HepG2 (cell line): Measurements from ENCODE around the gene B3GALNT2. TPM values are rescaled to one million over a fixed set of nuclear protein-coding genes. Genes with fewer than 3 reads are reported as not detected.

Source experiments
- AFF4 ChIP-seq: sonication (generic); formaldehyde crosslinking; IDR thresholded peaks from 2 replicates; pipeline ENCODE4 v1.4.0; 2020; ENCODE audit warnings: missing genetic modification reagents
- HDAC1 ChIP-seq: sonication (generic); formaldehyde crosslinking; IDR thresholded peaks from 2 replicates; pipeline ENCODE4 v1.5.1; 2020; ENCODE audit warnings: mild to moderate bottlenecking, missing genetic modification reagents
- HMG20B ChIP-seq: conservative IDR thresholded peaks from 2 replicates; pipeline ENCODE4 v1.6.1; 2016; ENCODE audit warnings: missing genetic modification reagents, missing compliant biosample characterization
- HOXA5 ChIP-seq: sonication (generic); formaldehyde crosslinking; IDR thresholded peaks from 2 replicates; pipeline ENCODE4 v1.4.0; 2020; ENCODE audit warnings: missing genetic modification reagents
- MBD4 ChIP-seq: IDR thresholded peaks from 2 replicates; pipeline ENCODE4 v1.6.1; 2012; ENCODE audit warnings: low read length, inconsistent platforms, borderline replicate concordance
- NFE2L1 ChIP-seq: sonication (generic); formaldehyde crosslinking; IDR thresholded peaks from 2 replicates; pipeline ENCODE4 v1.4.0; 2020; ENCODE audit warnings: missing genetic modification reagents, mild to moderate bottlenecking, borderline replicate concordance
- PITX1 ChIP-seq: sonication (generic); formaldehyde crosslinking; IDR thresholded peaks from 2 replicates; pipeline ENCODE4 v1.5.1; 2020; ENCODE audit warnings: mild to moderate bottlenecking, missing genetic modification reagents
- SALL1 ChIP-seq: sonication (generic); formaldehyde crosslinking; IDR thresholded peaks from 2 replicates; pipeline ENCODE4 v1.8.0; 2022; ENCODE audit warnings: mild to moderate bottlenecking, missing genetic modification reagents
- TBX2 ChIP-seq: sonication (generic); formaldehyde crosslinking; IDR thresholded peaks from 2 replicates; pipeline ENCODE4 v1.5.0; 2020; ENCODE audit warnings: missing genetic modification reagents, mild to moderate bottlenecking, borderline replicate concordance
- XBP1 ChIP-seq: sonication (generic); formaldehyde crosslinking; IDR thresholded peaks from 2 replicates; pipeline ENCODE4 v1.5.0; 2020; ENCODE audit warnings: missing genetic modification reagents
- ZBTB3 ChIP-seq: sonication (generic); formaldehyde crosslinking; IDR thresholded peaks from 2 replicates; pipeline ENCODE4 v1.4.0; 2020; ENCODE audit warnings: low read depth, mild to moderate bottlenecking, moderate library complexity, missing genetic modification reagents, borderline replicate concordance
- ZNF414 ChIP-seq: sonication (generic); formaldehyde crosslinking; IDR thresholded peaks from 2 replicates; pipeline ENCODE4 v1.5.0; 2020; ENCODE audit warnings: missing genetic modification reagents
- ZNF574 ChIP-seq: sonication (generic); formaldehyde crosslinking; IDR thresholded peaks from 2 replicates; pipeline ENCODE4 v1.4.0; 2020; ENCODE audit warnings: missing genetic modification reagents
- ZNF577 ChIP-seq: sonication (generic); formaldehyde crosslinking; IDR thresholded peaks from 2 replicates; pipeline ENCODE4 v1.4.0; 2020; ENCODE audit warnings: mild to moderate bottlenecking, low read depth, missing genetic modification reagents, borderline replicate concordance
- ZNF7 ChIP-seq: IDR thresholded peaks from 2 replicates; pipeline ENCODE4 v1.6.1; 2016; ENCODE audit warnings: missing biosample characterization, missing genetic modification reagents
- ZNF781 ChIP-seq: sonication (generic); formaldehyde crosslinking; IDR thresholded peaks from 2 replicates; pipeline ENCODE4 v1.5.1; 2020; ENCODE audit warnings: borderline replicate concordance, mild to moderate bottlenecking, missing genetic modification reagents; ENCODE audit errors: not compliant biosample characterization
- polyA plus RNA-seq, 8 experiments: library from polyadenylated mRNA; depleted of rRNA in 3 of 8; stranded (reverse) in 7 of 8; unstranded in 1 of 8; fragments of >200 nt; fragmentation: Illumina TruSeq in 4 of 8; extraction: Trizol in 4 of 8; gene quantifications; 2 replicates each; pipeline versions ENCODE4 v1.2.1 to v1.2.3, GENCODE V29; 2011 to 2016; ENCODE audit warnings: low read depth in 4 of 8, missing spikeins in 1 of 8, mixed read lengths in 1 of 8; ENCODE audit not compliant: insufficient read depth in 1 of 8
- total RNA-seq, 5 experiments: library from RNA; depleted of rRNA; stranded (reverse); fragments of >200 nt; fragmentation: Illumina TruSeq; extraction: Trizol; gene quantifications; 2 replicates each; pipeline ENCODE4 v1.2.3, GENCODE V29; 2016; ENCODE audit warnings: low read depth in 1 of 5
- TF ChIP-seq, protein P1 (sequence below): sonication (generic); formaldehyde crosslinking; conservative IDR thresholded peaks from 2 replicates; pipeline ENCODE4 v1.8.0; 2022; ENCODE audit warnings: missing genetic modification reagents
- TF ChIP-seq, protein P2 (sequence below): sonication (generic); formaldehyde crosslinking; IDR thresholded peaks from 2 replicates; pipeline ENCODE4 v1.4.0; 2020; ENCODE audit warnings: missing genetic modification reagents; ENCODE audit errors: not compliant biosample characterization

Gene B3GALNT2
- total and polyA plus RNA-seq, 2 of the 13 experiments (the other 11 are each of a cell fraction or from before 2014, with no cell fraction given): 16.5 to 28.9 TPM

DNA sequence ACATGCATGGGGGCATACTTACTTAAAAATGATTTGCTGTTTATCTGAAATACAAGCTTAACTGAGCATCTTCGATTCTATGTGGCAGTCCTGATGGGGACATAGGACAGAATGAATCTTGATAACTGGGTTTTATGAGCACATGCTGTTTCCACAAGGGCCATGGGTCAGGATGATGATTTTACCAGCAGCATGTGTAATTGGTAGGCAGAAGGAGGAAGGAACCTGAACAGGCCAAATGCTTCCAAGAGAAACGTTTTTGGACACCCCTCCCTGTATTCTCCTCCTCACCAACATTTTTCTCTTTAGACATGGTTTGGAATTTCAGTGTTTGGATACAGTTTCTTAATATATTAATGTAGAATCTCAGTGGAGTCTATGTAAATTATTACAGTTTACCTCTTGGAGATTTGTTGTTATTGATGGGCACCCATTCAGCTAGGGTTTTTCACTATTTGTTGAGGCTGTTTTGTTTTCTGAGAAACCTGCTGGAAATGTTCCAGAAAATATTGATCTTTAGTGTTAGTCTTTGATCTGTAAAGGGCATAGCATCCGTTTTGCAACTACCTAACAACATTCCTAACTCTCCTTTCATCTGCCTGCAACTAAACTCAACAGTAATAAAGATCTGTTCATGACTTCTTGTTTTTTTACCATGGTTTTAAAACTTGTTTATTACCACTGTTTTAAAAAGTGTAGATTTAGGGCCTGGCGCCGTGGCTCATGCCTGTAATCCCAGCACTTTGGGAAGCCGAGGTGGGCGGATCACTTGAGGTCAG lies 95.0 kb downstream of the B3GALNT2 start (continued):
- TF ChIP-seq, protein P1, sequence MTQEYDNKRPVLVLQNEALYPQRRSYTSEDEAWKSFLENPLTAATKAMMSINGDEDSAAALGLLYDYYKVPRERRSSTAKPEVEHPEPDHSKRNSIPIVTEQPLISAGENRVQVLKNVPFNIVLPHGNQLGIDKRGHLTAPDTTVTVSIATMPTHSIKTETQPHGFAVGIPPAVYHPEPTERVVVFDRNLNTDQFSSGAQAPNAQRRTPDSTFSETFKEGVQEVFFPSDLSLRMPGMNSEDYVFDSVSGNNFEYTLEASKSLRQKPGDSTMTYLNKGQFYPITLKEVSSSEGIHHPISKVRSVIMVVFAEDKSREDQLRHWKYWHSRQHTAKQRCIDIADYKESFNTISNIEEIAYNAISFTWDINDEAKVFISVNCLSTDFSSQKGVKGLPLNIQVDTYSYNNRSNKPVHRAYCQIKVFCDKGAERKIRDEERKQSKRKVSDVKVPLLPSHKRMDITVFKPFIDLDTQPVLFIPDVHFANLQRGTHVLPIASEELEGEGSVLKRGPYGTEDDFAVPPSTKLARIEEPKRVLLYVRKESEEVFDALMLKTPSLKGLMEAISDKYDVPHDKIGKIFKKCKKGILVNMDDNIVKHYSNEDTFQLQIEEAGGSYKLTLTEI (CRISPR knock-in tag): no peak
- TF ChIP-seq ZBTB3 (peak; percentile 79), ZNF414 (no peak), XBP1 (peak; percentile 52; the same call in 1 of the 2 replicates), HMG20B (CRISPR knock-in tag) (0 out of 2 replicates have a peak, but pooled peaks have one; percentile 29), ZNF7 (no peak), SALL1 (CRISPR knock-in tag) (peak; percentile 73), HDAC1 (CRISPR knock-in tag) (peak; percentile 63; the same call in 1 of the 2 replicates), ZNF574 (no peak), ZNF781 (CRISPR knock-in tag) (no peak), NFE2L1 (CRISPR knock-in tag) (no peak), ZNF577 (no peak), AFF4 (CRISPR knock-in tag) (no peak), TBX2 (CRISPR knock-in tag) (peak; percentile 69), HOXA5 (CRISPR knock-in tag) (no peak), MBD4 (peak; percentile 83; the same call in 1 of the 2 replicates), PITX1 (CRISPR knock-in tag) (no peak)
- TF ChIP-seq, protein P2, sequence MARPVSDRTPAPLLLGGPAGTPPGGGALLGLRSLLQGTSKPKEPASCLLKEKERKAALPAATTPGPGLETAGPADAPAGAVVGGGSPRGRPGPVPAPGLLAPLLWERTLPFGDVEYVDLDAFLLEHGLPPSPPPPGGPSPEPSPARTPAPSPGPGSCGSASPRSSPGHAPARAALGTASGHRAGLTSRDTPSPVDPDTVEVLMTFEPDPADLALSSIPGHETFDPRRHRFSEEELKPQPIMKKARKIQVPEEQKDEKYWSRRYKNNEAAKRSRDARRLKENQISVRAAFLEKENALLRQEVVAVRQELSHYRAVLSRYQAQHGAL (CRISPR knock-in tag): peak; percentile 42
